Measurements from ENCODE around the gene OMD.

OMD gene

GRCh38 chr9:92378865-92379560 lies 45.3 kb downstream of the OMD start:
- Histone ChIP-seq H3K27ac (ENCODE audit: insufficient read depth, low read length, poor library complexity, severe bottlenecking) (no peak overlapping the region), H3K27me3 (replicated peaks; ENCODE audit: control insufficient read depth, insufficient read depth, low read length, poor library complexity, severe bottlenecking) (no peaks in the 10 kb centered on the region), H3K9me3 (ENCODE audit: control insufficient read depth, low read length) (no peaks in the 10 kb centered on the region), H3K4me3 (ENCODE audit: insufficient read depth, low read depth, low read length, poor library complexity, severe bottlenecking) (no peak overlapping the region), H3K4me1 (ENCODE audit: control insufficient read depth, insufficient read depth, low read length, poor library complexity, severe bottlenecking) (no peaks in the 10 kb centered on the region), H3K36me3 (ENCODE audit: control insufficient read depth, insufficient read depth, low read length) (no peaks in the 10 kb centered on the region)
- no peak for DNase-seq

- Histone ChIP-seq H3K4me3 (ENCODE audit: insufficient read depth, low read depth, low read length, poor library complexity, severe bottlenecking) (no peak overlapping the region), H3K27me3 (replicated peaks; ENCODE audit: control insufficient read depth, insufficient read depth, low read length, poor library complexity, severe bottlenecking) (no peaks in the 10 kb centered on the region), H3K4me1 (ENCODE audit: control insufficient read depth, insufficient read depth, low read length, poor library complexity, severe bottlenecking) (no peaks in the 10 kb centered on the region), H3K36me3 (ENCODE audit: control insufficient read depth, insufficient read depth, low read length) (no peaks in the 10 kb centered on the region), H3K9me3 (ENCODE audit: control insufficient read depth, low read length) (no peaks in the 10 kb centered on the region), H3K27ac (ENCODE audit: insufficient read depth, low read length, poor library complexity, severe bottlenecking) (no peak overlapping the region)
- DNase-seq, result no peak
Observed at GRCh38 chr9:92377876-92378275, 46.4 kb downstream of the OMD start.

GRCh38 chr9:92373167-92373566 lies 51.1 kb downstream of the OMD start:
- H3K27me3 ChIP-seq (replicated peaks; ENCODE audit: control insufficient read depth, insufficient read depth, low read length, poor library complexity, severe bottlenecking), result no peaks in the 10 kb centered on the region
- no peak overlapping the region for H3K4me3 ChIP-seq (ENCODE audit: insufficient read depth, low read depth, low read length, poor library complexity, severe bottlenecking)
- H3K36me3 ChIP-seq (ENCODE audit: control insufficient read depth, insufficient read depth, low read length), result no peaks in the 10 kb centered on the region
- H3K9me3 ChIP-seq (ENCODE audit: control insufficient read depth, low read length), result no peaks in the 10 kb centered on the region
- no peaks in the 10 kb centered on the region for H3K4me1 ChIP-seq (ENCODE audit: control insufficient read depth, insufficient read depth, low read length, poor library complexity, severe bottlenecking)
- no peak overlapping the region for H3K27ac ChIP-seq (ENCODE audit: insufficient read depth, low read length, poor library complexity, severe bottlenecking)
- DNase-seq, result no peak

- no peak overlapping the region for H3K4me3 ChIP-seq (ENCODE audit: insufficient read depth, low read depth, low read length, poor library complexity, severe bottlenecking)
- no peaks in the 10 kb centered on the region for H3K36me3 ChIP-seq (ENCODE audit: control insufficient read depth, insufficient read depth, low read length)
- H3K4me1 ChIP-seq (ENCODE audit: control insufficient read depth, insufficient read depth, low read length, poor library complexity, severe bottlenecking), result no peaks in the 10 kb centered on the region
- H3K9me3 ChIP-seq (ENCODE audit: control insufficient read depth, low read length), result no peaks in the 10 kb centered on the region
- no peak overlapping the region for H3K27ac ChIP-seq (ENCODE audit: insufficient read depth, low read length, poor library complexity, severe bottlenecking)
- DNase-seq, result no peak
- H3K27me3 ChIP-seq (replicated peaks; ENCODE audit: control insufficient read depth, insufficient read depth, low read length, poor library complexity, severe bottlenecking), result no peaks in the 10 kb centered on the region
Observed at GRCh38 chr9:92369075-92369474, 55.2 kb downstream of the OMD start.
